HG03520 (cell line): ENCODE measurements around the gene SLC43A2.
"Not testable (repeated sequence)": the region's sequence is repeated elsewhere in the genome, so short reads cannot be mapped to it uniquely, and the experiment has no call there.

ENCODE experiments used
- ATAC-seq: cut with Tn5 transposase; IDR thresholded peaks from one replicate; pipeline ENCODE4 v1.9.1; 2021; ENCODE audit warnings: mild to moderate bottlenecking, moderate library complexity; ENCODE audit not compliant: unreplicated experiment

Gene SLC43A2

DNA sequence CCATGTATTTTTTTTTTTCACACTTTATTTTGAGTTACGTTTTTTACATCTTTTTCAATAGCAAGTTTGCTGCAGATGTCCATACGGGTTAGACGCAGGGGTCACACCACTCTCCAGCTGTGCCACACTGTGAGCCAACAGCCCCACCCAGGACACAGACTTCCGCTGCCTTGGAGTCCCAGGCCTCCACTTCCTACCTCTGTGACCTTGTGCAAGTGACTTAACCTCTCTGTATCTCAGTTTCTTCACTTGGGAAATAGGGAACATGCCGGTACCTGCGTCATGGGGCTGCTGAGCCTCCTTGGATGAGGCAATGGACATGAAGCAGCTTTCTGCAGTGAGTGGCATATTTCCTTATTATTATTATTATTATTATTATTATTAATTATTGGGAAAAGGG is 62.8 kb downstream of the SLC43A2 start:
- no peak for ATAC-seq

DNA sequence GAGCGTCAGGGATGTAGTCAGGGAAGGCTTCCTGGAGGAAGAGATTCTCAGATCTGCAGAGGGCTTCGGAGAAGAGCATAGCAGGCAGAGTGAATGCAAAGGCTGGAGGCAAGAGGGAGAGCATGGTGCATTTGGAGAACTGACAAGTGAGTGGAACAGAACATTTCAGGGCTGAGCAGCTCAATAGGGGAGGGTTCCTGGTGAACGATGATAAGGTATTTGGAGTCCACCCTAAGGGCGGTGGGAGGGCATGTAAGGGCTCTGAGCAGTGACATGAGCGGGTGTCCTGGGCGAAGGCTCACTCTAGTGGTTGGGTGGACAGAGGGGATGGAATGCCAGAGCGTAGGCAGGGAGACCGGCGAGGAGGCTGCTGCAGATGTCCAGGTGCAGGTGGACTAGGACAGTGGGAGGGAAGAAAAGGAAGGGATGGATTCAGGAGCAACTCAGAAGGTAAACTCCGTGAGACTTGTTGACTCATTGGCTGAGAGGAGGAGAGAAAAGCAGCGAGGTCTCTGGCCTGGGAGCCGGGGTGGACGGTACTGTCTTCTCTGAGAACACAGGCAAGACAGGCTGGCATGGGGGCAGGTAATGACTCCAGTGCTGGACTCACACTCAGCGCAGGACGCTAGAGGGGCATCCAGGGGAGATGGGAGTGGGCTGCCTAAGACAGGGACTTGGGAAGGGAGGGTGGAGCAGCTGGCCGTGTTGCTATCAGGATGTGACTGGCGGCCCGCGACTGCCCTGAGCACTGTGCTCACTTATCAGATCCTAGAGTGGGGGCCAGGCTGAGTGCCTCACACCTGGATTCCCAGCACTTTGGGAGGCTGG is 64.6 kb downstream of the SLC43A2 start:
- no peak for ATAC-seq

DNA sequence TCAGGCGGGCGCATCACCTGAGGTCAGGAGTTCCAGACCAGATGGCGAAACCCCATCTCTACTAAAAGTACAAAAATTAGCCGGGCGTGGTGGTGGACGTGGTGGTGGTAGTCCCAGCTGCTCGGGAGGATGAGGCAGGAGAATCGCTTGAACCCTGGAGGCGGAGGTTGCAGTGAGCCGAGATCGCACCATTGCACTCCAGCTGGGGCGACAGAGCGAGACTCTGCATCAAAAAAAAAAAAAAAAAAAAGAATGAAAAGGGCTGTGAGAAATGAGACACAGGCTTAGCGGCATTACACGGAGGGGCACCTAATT is 65.2 kb downstream of the SLC43A2 start:
- not testable (repeated sequence) for ATAC-seq

DNA sequence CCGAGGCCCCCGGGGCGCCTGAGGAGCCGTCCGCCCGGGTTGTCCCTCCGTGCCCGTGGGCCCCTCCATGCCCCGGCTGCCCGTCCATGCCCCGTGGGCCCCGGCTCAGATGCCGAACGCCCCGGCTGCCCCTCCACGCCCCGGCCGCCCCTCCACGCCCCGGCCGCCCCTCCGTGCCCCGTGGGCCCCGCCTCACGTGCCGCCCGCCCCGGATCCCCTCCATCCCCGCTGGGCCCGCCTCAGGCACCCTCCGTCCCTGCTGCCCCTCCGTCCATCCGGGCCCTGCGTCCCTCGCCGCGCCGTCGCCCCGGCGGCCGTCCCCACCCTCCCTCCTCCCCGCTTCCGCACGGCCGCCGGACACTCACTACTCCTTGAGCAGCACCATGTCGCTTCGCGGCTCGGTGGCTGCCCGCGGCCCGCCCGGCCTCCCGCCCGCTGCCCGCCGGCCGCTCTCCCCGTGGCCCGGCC is 66.4 kb downstream of the SLC43A2 start:
- peak; percentile 30 for ATAC-seq

DNA sequence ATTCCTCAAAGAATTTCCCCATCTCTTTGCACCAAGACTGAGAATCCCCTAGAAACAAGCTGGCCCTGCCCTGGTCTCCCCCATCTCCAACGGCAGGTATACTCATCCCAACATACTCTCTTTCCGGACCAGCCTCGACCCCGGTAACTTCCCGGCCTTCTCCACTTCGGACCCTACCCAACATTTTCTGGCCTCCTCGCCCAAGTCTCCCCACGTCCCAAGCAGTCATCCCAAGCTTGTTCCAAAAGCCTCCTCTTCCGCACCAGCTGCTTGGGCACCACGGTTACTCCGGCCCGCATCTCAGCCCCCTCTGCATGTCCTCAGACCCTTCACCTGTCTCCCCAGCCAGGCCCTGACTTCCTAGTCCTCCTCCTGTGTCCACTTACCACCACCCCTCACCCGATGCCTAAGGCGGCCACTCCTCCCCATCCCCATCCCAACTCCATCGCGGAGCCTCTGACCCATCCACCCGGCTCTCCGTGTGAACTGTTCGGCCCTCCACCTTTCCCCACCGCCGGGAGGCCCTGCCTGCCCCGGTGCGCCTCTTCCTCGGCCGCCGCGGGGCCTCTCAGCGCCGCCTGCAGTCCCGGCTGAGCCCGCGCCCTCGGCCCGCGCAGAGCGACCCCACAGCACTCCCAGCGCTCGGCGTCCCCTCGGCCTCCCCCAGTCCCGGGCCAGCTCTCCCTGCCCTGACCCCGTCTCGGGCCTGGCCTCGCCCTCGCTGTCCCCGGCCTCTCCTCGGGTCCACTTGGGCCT is 67.0 kb downstream of the SLC43A2 start:
- no peak for ATAC-seq

DNA sequence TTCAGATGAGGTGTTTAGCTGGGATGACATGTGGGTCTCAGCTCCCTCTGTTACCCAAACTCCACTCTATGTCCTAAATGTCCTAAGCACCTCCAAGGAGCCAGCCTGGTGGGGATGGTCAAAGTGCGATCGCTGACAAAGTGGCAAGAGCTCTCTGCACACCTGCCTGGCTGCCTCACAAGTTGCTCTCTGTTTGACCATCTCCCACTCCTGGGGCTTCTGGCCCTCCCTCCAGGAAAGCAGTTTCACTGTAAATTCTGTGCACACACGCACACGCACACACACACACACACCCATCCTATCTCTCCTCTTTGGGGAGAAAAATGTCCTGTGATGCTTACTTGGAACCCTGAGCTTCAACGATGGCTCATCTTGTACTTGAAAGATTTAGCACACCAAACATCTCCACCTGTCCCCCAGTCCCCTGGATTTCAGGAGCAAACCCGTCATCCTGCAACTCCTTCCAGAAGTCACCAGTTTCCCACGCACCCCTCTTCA is 67.7 kb downstream of the SLC43A2 start:
- ATAC-seq = no peak

DNA sequence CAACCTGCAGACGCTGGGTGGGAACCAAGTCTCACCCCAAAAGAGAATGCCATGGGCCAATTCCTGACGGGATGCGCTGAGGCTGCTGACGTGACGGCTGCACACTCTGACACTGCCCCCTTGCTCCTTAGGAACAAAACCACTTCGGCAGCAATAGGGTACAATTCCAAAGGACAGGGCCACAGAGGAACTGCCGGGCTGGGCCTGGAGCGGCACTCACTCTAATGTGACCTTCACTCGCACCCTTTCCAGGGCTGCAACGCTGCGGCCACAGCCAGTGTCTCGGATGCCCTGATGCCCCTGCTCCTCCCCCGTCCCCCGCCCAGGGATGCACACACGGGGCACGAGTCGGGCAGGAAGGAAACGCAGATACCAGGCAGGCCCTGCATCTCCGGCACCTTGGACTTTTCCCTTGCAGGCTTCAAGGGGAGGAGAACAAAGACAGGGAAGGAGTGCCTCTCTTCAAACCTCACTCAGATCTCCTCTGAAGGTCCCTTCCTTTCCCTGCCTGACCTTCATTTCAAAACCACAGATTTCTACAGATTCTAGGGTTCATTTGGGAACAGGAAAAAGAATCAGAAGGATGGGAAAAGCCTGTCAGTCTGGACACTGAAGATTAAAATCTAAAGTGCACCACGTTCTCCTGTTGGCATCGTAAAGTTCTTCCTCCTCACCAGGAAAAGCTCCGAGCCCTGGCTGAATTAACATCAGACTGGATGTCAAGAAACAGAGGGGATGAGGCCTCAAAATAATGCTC is 68.4 kb downstream of the SLC43A2 start:
- ATAC-seq = no peak

DNA sequence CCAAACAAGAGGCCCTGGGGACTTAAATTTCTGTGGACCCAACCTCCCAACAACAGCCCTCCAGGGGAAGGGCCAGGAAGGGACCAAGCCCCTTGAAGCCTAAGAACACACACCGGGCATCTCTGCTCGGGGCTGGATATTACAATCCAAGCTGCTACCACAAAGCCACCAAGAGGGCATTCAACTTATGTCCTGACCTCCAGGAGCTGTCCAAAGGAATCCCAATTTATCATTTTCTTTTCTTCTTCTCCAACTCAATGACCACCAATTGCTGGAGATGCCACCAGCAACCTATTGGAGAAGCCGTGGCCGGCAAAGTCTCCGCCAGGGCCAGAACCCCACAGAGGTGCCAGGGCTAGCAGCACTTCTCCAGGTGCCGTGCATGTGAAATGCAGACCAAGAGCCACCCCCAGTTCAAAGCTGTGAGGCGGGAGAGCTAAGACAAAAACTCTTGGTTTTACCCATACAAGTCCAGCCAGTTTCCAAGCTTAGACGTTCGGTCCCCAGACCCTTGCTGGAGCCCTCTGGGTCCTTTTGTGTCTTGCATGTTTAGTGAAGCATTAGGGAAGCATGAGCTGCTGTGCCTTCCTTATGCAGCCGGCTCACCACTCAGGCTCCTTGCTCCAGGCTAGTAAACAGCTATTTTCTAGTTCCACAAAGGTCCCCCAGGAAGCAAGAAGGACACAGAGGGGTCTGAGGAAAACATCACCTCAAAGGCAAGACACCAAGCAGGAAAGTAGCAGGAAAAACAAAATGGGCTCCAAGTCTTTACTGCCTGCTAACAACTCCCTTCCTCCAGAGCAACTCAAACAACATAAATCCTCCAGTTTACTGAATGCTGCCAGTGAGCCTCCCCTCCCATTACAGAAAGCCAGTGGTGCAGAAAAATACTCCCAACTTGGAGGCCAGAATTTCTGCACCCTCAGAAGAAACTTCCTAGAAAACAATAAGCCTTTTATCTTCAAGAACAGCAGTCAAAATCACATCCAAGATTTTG is 69.3 kb downstream of the SLC43A2 start:
- no peak for ATAC-seq

DNA sequence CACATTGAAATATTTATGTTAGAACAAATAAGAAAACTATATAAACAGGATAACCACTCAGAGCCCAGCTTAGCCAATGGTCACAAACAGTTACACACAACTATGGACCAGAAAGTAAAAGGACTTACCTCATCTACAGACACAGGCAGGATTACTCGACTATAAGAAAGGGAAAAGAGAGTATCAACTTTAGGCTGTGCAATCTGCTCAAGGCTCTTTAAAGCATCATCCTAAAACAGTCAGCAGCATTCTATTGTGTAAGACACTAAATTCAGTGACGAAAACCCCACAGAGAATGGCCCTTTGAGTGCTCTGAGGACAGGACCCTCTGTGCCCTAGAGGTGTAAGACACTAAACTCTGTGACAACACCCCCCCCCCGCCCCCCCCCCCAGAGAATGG is 70.2 kb downstream of the SLC43A2 start:
- ATAC-seq = no peak

DNA sequence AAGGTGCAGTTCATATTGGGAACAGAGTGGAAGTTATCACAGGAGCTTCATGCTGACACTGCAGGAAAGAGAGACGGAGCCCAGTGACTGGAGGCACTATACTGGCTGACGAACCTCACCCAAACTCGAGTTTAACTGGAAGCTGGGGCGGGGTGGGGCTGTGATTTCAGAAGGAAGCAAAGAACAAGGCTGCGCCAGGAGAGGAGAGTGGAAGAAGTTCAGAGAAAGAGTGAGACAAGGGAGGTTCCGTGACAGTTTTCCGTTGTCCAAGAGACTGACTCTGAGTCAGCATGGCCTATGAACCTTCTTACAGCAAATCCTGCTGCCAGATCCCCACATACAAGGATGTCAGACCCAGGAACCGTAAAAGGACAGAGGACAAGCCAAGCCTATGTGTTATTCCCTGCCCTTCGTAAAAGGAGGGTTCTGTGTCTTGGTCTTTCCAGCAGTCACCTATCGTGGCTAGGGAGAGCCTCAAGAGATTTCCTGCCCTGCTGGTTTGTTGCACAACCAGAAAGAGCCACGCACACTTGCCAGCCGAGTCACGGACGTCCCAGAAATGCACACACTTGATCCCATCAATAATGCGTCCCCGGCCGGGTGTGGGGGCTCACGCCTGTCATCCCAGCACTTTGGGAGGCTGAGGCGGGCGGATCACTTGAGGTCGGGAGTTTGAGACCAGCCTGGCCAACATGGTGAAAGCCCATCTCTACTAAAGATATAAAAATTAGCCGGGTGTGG is 71.1 kb downstream of the SLC43A2 start:
- no peak for ATAC-seq

DNA sequence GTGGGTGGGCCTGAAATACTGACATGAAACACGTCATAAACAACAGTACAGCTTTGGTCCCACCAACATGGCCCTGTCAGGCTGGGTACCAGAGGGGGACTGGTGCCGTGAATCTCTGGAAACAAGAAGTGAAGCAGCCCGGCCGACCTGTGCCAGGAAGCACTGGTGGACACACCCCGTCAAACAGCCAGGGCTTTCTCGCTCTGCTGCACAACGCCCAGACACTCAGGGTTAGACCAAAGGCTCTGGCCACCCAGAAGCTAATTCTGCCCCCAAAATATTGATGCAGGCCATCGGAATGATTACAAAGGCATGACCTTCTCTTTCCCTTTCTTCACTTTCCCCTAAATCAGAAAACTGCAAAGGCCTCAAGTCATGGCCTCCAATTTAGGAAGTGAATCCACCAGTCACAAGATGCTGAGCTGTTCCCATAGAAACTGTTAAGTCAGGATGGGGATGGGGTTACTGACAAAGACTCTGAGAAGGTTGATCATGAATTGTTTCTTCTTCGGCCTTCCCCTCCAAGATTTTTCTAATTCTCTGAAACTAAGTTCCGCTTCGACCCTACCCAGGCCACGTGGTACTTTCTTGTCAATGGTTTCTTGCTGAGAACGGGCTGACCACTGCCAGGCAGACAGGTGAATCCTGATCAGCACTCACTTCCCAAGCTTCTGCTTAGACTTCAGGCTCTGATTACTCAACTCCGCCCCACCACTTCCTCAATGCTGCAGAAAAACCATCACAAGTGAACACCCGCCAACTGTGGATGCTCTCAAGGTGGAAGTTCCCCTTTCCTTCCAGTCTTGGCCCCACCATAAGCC is 72.8 kb downstream of the SLC43A2 start:
- ATAC-seq = no peak

DNA sequence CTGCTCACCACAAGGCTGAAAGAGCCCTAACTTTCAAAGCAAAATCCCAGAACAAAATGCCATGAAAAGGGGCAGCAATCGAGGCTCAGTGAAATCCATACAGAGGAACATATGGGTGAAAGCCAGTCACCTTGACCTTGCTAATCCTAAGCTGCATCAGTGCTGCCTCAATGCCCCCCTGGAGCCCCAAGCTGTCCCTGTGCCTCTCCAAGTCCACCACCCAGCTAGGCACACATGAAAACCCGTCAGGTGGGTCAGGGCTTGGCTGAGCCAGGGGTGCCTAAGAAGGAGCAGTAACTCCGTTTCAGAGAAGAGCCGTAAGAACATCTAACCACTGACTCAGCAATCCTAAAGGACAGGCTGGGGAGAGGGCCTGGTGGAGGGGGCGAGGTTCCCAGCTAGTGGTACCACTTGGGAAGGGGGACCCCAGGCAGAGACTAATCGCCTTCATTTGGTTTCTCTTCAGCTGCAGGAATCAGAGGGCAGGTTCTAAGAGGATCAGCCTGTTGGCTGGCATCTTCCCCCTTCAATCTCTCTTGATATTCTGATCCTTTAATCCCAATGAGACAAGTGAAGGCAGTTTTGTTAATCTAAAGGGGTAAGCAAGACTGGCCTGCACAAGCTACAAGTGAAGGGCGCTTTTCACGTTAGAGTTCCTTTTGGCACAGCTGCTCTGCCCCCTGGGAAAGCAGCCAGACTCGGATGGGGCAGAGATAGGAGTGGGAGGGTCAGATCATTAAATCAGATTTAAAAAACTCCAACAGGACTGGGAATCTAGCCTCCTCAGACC is 73.7 kb downstream of the SLC43A2 start:
- ATAC-seq = no peak

DNA sequence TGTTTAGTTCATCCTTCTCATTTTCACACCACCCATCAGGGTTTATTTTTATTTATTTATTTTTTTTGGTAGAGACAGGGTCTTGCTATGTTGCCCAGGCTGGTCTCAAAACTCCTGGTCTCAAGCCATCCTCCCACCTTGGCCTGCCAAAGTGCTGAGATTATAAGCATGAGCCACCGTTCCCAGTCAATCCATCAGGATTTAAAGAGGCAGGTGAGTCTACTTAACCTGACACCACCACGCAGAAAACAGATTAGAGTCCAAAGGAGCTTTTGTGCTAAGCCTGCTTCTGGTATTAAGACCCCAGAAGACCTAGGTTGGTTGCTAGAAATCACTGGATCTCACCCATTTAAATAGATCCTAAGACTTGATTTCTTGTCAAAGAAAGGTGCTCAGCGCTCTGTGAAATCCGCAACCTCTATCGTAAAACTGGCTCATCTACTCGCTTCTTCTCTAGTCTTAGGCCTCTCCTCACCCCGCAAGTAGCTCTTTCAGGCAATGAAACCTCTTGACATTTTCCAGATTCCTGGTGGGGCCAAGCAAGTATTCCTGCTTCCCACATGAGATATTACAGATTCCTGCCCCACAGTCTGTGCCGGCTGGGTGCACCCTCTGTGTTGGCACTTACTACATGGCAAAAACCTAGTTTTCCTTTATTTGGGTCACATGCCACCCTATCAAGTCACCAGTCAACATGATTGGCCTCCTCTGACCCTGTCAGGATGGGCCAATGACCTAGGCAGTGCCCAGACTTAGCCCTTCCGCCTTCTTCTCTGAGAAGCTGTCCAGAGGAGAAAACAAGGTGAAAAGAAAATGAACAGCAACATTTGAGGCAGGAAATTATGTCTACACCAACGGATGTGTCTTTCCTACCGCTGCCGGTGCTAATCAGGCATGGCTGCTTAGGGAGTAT is 75.0 kb downstream of the SLC43A2 start:
- ATAC-seq = no peak

DNA sequence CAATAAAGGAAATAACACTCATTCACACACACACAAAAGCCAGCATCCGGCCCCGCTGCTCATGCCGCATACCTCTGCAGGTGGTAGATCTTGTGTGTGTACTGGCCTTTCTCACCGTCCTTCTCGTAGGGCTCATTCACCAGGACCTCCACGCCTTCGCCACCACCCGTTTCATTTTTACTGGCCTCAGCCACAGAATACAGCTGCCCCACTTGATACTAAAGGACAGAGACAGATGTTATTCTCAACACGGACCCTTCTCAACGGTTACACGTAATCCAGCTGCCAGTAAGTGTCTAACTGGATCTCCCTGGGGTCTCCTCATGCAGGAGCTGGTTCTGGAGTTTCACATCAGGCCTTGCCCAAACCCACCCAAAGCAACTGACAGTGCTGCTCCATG is 75.7 kb downstream of the SLC43A2 start:
- no peak for ATAC-seq

DNA sequence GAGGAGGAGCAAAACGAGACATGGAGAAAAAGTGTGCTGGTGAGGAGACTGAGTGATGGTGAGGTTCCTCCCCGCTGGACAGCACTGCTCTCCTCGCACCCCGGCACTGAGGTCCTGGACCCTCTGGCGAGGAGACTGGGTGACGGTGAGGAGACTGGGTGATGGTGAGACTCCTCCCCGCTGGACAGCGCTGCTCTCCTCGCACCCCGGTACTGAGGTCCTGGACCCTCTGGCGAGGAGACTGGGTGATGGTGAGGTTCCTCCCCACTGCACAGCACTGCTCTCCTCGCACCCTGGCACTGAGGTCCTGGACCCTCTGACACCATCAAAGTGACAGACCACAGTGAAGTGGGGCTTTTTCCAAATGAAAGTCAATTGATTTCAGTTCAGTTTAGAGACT is 76.9 kb downstream of the SLC43A2 start:
- ATAC-seq = no peak

DNA sequence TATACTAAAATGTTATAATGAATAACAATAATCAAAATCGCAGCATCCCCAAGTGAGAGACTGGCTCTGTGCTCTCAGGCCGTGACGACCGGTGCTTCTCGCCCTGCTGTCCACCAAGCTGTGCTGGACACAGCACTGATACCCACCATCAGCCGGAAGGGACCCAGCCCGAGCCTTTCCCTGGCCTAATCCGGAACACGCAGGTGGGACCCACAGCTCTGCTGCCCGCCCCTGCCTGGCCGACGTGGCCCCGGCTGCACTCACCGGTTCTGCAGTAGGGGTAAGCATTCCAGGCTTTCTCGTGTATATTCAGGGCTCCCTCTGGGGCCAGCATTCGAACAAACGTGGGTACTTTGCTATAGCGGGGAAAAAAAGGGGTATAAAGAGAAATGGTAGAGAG is 80.6 kb downstream of the SLC43A2 start:
- no peak for ATAC-seq
